HG02840 (cell line): Measurements from ENCODE around the gene TRERF1.

Experiments
- ATAC-seq: cut with Tn5 transposase; IDR thresholded peaks from one replicate; pipeline ENCODE4 v1.9.1; 2021; ENCODE audit warnings: mild to moderate bottlenecking, moderate library complexity, moderate number of reproducible peaks; ENCODE audit not compliant: unreplicated experiment, low FRiP score

Gene TRERF1

GRCh38 chr6:42260396-42260888 lies 191.3 kb downstream of the TRERF1 start:
- ATAC-seq = no peak

- no peak for ATAC-seq
These were observed 191.8 kb downstream of the TRERF1 start for GRCh38 chr6:42259841-42260395.

- ATAC-seq = no peak
These were observed 192.4 kb downstream of the TRERF1 start for GRCh38 chr6:42259286-42259685.

- ATAC-seq = no peak
These were observed 194.1 kb downstream of the TRERF1 start for GRCh38 chr6:42257614-42258013.

GRCh38 chr6:42257063-42257462 lies 194.7 kb downstream of the TRERF1 start:
- ATAC-seq = no peak

- ATAC-seq = no peak
These were observed 196.7 kb downstream of the TRERF1 start for GRCh38 chr6:42255050-42255449.

- no peak for ATAC-seq
These were observed 197.2 kb downstream of the TRERF1 start for GRCh38 chr6:42254505-42254904.

- ATAC-seq = no peak
These were observed 199.7 kb downstream of the TRERF1 start for GRCh38 chr6:42251911-42252637.

- no peak for ATAC-seq
These were observed 200.2 kb downstream of the TRERF1 start for GRCh38 chr6:42251500-42251899.

GRCh38 chr6:42250274-42250931 lies 201.3 kb downstream of the TRERF1 start:
- ATAC-seq = no peak

GRCh38 chr6:42249279-42249678 lies 202.4 kb downstream of the TRERF1 start:
- ATAC-seq = no peak

GRCh38 chr6:42243046-42243445 lies 208.7 kb downstream of the TRERF1 start:
- no peak for ATAC-seq

GRCh38 chr6:42241915-42242314 lies 209.8 kb downstream of the TRERF1 start:
- ATAC-seq = no peak

- no peak for ATAC-seq
These were observed 211.9 kb downstream of the TRERF1 start for GRCh38 chr6:42239736-42240375.

GRCh38 chr6:42239333-42239732 lies 212.4 kb downstream of the TRERF1 start:
- no peak for ATAC-seq

GRCh38 chr6:42237857-42238256 lies 213.9 kb downstream of the TRERF1 start:
- ATAC-seq = no peak

GRCh38 chr6:42236682-42237473 lies 214.8 kb downstream of the TRERF1 start:
- no peak for ATAC-seq

- ATAC-seq = no peak
These were observed 215.7 kb downstream of the TRERF1 start for GRCh38 chr6:42236030-42236429.

GRCh38 chr6:42232035-42232434 lies 219.7 kb downstream of the TRERF1 start:
- no peak for ATAC-seq
